ENCODE measurements around the gene CAPN6. TPM values are rescaled to one million over a fixed set of nuclear protein-coding genes. Genes with fewer than 3 reads are reported as not detected.

CAPN6 gene
- total RNA-seq, 2 experiments from 2014 or later = not detected

DNA sequence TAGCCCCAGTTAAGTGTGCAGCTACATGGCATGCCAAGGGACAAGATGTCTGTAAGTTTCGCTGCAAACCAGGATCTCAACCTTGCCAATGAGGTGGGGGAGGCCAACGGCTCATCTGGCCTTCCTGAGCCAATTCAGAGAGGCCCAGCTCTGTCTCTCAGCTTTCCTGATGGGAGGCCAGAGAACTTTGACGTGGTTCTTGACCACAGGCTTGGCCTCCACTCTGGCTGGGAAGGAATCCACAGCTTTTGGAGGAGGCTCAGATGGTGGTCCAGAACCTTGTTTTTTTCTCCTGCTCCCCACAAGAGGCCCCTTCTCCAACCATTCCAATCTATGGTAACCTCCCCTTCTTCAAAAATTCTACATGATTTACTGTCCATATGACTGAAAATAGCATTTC, 9.8 kb downstream of the CAPN6 start:
- Histone ChIP-seq H3K9me2 (ENCODE audit: insufficient read depth, low read length) (no peaks in the 10 kb centered on the region), H3K79me2 (ENCODE audit: insufficient read depth, low read depth, low read length) (no peaks in the 10 kb centered on the region), H3K4me1 (ENCODE audit: insufficient read depth, low read length, poor library complexity, severe bottlenecking) (no peaks in the 10 kb centered on the region), H3K9me3 (ENCODE audit: low read length) (no peaks in the 10 kb centered on the region), H3K36me3 (ENCODE audit: insufficient read depth, low read length) (no peaks in the 10 kb centered on the region), H3K27ac (ENCODE audit: low read depth, low read length, poor library complexity, severe bottlenecking) (no peak overlapping the region), H3K4me2 (ENCODE audit: low read length) (no peak overlapping the region), H4K20me1 (ENCODE audit: insufficient read depth, low read length) (no peaks in the 10 kb centered on the region), H2AFZ (ENCODE audit: low read length) (no peak overlapping the region), H3K4me3 (ENCODE audit: low read depth, low read length, poor library complexity, severe bottlenecking) (no peak overlapping the region)
- POLR2A ChIA-PET = no interaction called here
- TF ChIP-seq CTCF (conservative IDR thresholded peaks at IDR 0.05; ENCODE audit: low read length) (no peak), EZH2phosphoT487 (IDR thresholded peaks at IDR 0.05; ENCODE audit: borderline replicate concordance, low read depth, low read length) (no peak)
- intact Hi-C loops (cut with micrococcal nuclease; ENCODE audit: unreplicated experiment) = no loop called here
- BruUV-seq (replicated peaks) = no TSS peak
- CTCF ChIA-PET (ENCODE audit: unreplicated experiment) = no interaction called here
- no peak for DNase-seq (ENCODE audit: low spot score)

DNA sequence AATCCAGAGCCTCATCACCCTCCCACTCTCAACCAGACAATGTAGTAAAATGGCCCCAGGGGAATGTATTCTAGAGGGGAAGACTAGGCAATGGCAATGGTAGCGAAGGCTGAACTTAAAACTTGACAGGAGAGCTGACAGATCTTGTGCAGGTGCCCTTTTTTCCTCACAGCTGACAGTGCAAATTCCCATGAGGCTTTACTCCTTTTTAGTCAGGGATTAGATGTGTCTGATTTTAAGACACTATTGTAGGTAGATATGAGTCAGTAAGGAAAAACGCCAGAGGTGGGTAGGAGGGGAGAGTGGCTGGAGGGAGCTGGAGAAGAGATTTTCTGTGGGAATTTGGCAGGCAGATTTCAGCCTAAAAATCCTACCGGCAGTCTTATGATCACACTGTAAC, 10.7 kb downstream of the CAPN6 start:
- TF ChIP-seq EZH2phosphoT487 (IDR thresholded peaks at IDR 0.05; ENCODE audit: borderline replicate concordance, low read depth, low read length) (no peak), CTCF (conservative IDR thresholded peaks at IDR 0.05; ENCODE audit: low read length) (no peak)
- Histone ChIP-seq H3K9me2 (ENCODE audit: insufficient read depth, low read length) (no peaks in the 10 kb centered on the region), H3K9me3 (ENCODE audit: low read length) (no peaks in the 10 kb centered on the region), H3K36me3 (ENCODE audit: insufficient read depth, low read length) (no peaks in the 10 kb centered on the region), H3K79me2 (ENCODE audit: insufficient read depth, low read depth, low read length) (no peaks in the 10 kb centered on the region), H3K4me3 (ENCODE audit: low read depth, low read length, poor library complexity, severe bottlenecking) (no peak overlapping the region), H3K4me1 (ENCODE audit: insufficient read depth, low read length, poor library complexity, severe bottlenecking) (no peaks in the 10 kb centered on the region), H2AFZ (ENCODE audit: low read length) (no peak overlapping the region), H4K20me1 (ENCODE audit: insufficient read depth, low read length) (no peaks in the 10 kb centered on the region), H3K27ac (ENCODE audit: low read depth, low read length, poor library complexity, severe bottlenecking) (no peak overlapping the region), H3K4me2 (ENCODE audit: low read length) (no peak overlapping the region)
- no TSS peak for BruUV-seq (replicated peaks)
- POLR2A ChIA-PET = no interaction called here
- CTCF ChIA-PET (ENCODE audit: unreplicated experiment) = no interaction called here
- intact Hi-C loops (cut with micrococcal nuclease; ENCODE audit: unreplicated experiment) = no loop called here
- no peak for DNase-seq (ENCODE audit: low spot score)

DNA sequence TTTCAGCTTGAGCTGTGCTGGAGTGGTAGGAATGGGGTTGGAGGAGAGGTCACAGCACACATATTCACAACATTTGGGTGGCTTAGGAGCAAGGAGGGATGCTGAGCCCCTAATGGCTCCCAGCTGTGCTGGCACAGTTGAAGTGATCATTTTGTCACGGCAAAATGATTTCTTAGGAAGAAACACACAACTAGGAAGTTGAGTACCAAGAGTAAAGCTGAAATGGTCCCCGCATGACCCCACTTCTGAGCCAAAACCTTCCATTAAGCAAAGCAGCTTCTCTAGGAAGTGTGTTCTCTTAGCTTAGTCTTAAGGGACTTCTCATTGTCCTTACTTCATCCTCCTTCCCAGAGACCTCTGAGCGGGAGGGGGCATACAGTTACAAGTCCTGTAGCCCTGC, 12.6 kb downstream of the CAPN6 start:
- intact Hi-C loops (cut with micrococcal nuclease; ENCODE audit: unreplicated experiment) = no loop called here
- H3K79me2 ChIP-seq (ENCODE audit: insufficient read depth, low read depth, low read length) = no peaks in the 10 kb centered on the region
- H3K36me3 ChIP-seq (ENCODE audit: insufficient read depth, low read length) = no peaks in the 10 kb centered on the region
- TF ChIP-seq CTCF (conservative IDR thresholded peaks at IDR 0.05; ENCODE audit: low read length) = no peak
- no peak for TF ChIP-seq EZH2phosphoT487 (IDR thresholded peaks at IDR 0.05; ENCODE audit: borderline replicate concordance, low read depth, low read length)
- no peak for DNase-seq (ENCODE audit: low spot score)
- CTCF ChIA-PET (ENCODE audit: unreplicated experiment) = no interaction called here
- H2AFZ ChIP-seq (ENCODE audit: low read length) = no peak overlapping the region
- no peak overlapping the region for H3K4me2 ChIP-seq (ENCODE audit: low read length)
- no peak overlapping the region for H3K4me3 ChIP-seq (ENCODE audit: low read depth, low read length, poor library complexity, severe bottlenecking)
- H3K9me3 ChIP-seq (ENCODE audit: low read length) = no peaks in the 10 kb centered on the region
- no peak overlapping the region for H3K27ac ChIP-seq (ENCODE audit: low read depth, low read length, poor library complexity, severe bottlenecking)
- H4K20me1 ChIP-seq (ENCODE audit: insufficient read depth, low read length) = no peaks in the 10 kb centered on the region
- BruUV-seq (replicated peaks) = no TSS peak
- H3K4me1 ChIP-seq (ENCODE audit: insufficient read depth, low read length, poor library complexity, severe bottlenecking) = no peaks in the 10 kb centered on the region
- no peaks in the 10 kb centered on the region for H3K9me2 ChIP-seq (ENCODE audit: insufficient read depth, low read length)
- POLR2A ChIA-PET = no interaction called here

Data from OCI-LY7 (cell line).